HG03342 (cell line): Measurements from ENCODE around the gene PHYH.
"Not testable (repeated sequence)": the region's sequence is repeated elsewhere in the genome, so short reads cannot be mapped to it uniquely, and the experiment has no call there.

Experiments
- ATAC-seq: cut with Tn5 transposase; IDR thresholded peaks from one replicate; pipeline ENCODE4 v1.9.1; 2021; ENCODE audit warnings: mild to moderate bottlenecking, moderate library complexity; ENCODE audit not compliant: unreplicated experiment

PHYH gene

DNA sequence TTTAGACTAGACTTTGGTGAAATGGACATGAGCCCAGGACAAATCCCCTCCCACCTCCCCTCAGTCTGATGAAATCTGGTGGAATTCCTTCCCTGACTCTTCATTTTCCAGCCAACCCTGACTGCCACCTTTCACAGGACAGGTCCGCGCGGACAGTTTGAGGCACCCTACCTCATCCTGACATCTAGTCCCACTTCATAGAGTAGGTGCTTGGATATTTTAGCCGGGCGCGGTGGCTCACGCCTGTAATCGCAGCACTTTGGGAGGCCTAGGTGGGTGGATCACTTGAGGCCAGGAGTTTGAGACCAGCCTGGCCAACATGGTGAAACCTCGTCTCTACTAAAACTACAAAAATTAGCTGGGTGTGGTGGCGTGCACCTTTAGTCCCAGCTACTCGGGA lies 23.7 kb downstream of the PHYH start:
- ATAC-seq = not testable (repeated sequence)

DNA sequence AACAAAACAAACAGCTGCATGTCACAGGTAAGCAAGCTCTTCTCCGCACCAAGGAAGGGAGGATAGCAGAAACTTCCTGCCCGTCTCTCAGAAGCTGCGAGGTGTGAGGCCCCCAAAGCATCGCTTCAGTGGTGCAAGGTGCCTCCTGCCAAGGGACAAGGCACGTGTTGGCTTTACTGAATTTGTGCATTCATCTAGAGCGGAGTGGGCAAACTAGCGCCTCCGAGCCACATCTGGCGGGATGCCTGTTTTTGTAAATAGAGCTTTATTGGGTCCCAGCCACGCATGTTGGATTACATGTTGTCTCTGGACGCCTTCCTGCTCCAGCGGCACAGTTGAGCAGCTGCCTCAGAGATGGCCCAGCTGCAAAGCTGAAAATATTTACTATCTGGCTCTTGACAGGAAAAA lies 27.7 kb downstream of the PHYH start:
- no peak for ATAC-seq

DNA sequence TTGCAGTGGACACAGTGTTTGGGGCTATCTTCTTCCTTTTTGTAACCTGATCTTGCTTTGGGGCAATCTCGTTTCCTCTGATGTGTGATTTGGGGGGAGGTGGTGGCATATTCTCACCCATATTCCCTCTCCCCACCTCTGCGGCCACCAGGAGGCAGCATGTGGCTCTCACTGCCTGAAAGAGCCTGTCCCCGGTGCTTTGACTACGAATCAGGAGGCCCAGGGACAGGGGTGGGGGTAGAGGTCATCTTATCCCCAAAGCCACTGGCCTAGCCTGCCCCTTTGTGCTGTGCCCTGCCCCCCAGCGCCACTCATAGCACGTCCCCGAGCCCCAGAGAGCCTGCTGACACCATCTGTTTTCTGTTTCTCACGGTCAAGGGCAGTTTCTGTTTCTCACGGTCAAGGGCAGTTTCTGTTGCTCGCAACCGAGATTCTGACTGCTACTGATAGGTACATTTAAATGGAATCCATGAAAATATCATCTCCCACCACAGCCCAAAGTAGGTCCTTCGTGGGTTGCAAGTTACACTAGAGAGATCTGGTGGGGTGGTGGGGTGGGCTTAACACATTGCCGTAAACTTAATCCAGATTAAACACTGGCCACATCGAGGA lies 28.2 kb downstream of the PHYH start:
- ATAC-seq = no peak

DNA sequence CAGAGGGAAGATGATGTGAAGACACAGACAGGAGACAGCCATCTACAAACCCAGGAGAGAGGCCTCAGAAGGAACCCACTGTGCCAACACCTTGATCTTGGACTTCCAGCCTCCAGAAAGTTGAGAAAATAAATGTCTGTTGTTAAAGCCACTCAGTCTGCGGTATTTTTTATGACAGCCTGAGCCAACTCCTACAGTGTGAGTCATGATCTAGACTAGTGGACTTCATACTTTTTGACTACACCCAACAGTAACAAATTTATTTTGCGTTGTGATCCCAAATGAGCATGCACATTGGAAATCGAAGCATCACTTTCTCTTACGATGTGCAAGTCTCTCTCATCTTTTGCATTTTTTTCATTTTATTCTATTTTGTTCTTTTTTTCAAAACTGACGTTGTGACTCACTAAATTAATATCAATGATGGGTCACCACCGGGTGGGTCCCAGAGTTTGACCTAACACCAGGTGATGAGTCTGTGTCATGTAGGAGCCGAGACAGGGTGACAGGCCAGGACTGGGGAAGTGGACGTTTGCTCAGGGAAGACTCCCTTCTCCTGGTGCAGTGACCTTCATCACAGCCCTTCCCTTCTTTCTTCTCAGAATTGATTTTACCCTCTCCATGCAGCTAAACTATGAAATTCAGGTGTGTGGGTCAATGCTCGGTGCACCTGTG lies 28.9 kb downstream of the PHYH start:
- no peak for ATAC-seq

DNA sequence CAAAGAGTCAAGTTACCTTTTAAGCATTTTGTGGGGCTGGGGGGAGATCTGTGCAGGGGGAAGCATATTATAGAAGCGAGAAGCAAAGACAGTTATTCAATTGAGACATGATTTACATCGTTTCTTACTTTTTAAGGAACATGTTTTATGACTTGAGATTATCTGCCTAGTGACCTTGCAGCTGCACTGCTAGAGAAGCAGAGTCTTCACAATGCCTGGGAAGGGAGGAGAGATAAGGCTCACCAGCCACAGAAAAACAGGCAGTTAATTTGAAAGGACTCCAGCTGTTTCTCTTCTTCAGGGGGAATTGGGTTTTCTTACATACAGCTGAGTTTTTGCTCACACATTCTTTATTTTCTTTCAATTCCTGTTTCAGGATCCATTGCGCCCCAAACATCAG lies 31.0 kb downstream of the PHYH start:
- no peak for ATAC-seq

DNA sequence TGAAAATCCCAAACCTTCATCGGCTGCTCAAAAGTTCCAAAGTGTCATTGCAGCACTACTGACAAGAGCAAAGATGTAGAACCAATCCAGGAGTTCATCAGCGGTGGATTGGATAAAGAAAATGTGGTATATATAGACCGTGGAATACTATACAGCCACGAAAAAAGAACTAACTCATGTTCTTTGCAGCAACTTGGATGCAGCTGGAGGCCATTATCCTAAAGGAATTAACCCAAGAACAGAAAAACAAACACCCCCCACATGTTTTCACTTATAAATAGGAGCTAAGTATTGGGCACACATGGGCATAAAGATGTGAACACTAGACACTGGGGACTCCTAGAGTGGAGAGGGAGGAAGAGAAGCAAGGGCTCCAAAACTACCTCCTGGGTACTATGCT lies 31.6 kb downstream of the PHYH start:
- ATAC-seq = no peak

DNA sequence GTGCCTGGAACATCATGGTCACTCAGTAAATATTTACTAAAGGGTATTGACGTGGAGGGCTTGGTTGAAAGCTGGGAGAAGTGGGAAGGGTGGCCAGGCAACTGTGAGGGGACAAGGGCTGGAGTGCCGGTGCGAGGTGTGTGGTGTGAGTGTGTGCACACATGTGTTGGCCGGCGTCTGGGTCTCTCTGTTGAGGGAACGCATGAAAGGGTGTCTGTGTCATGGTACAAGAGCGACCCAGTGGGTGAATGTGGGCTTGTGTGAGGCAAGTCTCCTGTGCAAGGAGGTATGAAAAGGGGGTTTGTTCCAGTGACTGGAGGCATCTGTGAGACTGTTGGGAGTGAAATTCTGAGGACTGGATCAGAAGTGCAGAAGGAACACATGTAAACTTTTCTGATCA lies 36.3 kb downstream of the PHYH start:
- no peak for ATAC-seq

DNA sequence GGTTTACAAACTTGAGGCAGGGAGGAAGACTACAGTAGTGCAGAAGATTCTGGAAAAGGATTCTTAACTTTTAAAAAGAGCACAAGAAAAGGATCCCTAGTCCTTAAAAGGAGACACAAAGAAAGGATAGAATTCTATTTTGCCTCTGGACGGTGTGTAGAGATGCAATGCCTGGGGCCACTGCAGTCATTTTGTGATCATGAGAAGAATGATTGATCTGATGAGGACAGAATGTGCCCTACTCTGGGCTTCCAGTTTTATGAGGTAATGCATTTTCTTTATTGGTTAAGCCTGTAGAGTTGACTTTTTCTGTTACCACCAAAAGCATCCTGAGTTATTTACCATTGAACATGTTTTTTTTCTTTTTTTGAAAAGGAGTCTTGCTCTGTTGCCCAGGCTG lies 37.4 kb downstream of the PHYH start:
- ATAC-seq = no peak

DNA sequence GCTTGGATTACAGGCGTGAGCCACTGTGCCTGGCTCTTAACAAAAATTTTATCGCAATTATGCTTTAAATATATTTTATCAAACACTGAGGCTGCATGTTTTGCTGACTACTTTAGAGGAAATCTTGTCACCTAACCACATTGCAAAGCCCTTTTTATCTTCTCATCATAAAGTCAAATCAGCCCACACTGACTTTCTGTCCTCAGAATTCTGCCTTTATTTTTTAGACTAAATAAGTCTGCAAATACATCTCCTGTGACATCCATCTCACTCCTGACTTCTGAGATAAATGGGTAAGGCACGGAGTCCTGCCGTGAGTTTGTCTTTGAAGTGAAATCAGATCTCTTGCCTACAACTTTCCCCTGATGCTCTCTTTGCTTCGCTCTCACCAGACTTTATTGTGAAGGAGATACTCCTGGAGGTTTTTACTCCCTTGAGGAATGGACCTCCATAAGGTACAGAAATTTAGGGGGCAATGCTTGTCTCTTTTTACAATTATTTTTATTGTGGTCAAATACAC lies 42.2 kb downstream of the PHYH start:
- ATAC-seq = no peak

DNA sequence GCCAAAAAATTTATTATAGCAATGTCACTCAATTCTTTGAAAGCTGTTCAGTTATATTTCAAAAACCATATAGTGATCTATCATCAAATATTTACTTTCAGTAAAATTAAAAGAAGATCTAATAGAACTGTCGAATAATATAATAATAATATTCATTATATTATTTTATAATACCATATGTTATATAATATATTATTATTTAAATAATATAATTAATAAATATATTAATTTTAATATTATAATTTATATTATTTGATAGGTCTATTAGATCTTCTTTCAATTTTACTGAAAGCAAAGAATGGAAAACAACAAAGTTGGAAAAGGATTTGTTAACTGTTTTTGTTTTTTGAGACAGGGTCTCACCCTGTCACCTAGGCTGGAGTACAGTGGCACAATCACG lies 43.2 kb downstream of the PHYH start:
- ATAC-seq = no peak

DNA sequence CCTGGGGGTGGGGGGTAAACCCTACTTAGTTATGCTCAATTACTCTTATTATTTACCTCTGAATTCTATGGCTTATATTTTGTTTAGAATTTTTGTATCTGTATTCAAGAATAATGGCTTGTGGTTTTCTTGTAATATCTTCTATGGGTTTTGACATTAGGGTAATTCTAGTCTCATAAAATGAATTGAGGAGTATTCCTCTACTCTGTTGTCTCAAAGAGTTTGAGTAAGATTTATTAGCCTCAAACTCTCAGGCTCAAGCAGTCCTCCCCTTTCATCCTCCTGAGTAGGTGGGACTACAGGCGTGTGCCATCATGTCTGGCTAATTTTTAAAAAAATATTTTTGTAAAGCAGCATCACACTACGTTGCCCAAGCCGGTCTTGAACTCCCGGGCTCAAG lies 46.1 kb downstream of the PHYH start:
- no peak for ATAC-seq

DNA sequence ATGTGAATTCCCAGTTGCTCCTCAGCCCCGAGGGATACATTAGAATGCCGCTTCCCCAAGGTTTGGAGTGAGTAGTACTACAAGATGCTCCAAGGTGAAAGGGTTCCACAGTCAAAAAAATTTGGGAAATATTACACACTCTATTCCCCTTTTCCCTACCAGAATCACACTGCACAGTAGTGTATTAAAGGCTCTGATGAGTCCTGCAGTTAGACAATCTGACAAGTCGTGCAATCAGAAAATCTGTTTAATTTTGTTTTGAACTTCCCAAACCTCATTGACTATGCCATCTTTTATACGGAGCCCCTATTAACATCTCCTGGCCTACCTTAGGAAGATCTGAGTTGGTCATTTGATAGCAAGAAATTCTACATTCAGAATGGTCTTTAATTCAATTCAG lies 52.1 kb downstream of the PHYH start:
- ATAC-seq = no peak

DNA sequence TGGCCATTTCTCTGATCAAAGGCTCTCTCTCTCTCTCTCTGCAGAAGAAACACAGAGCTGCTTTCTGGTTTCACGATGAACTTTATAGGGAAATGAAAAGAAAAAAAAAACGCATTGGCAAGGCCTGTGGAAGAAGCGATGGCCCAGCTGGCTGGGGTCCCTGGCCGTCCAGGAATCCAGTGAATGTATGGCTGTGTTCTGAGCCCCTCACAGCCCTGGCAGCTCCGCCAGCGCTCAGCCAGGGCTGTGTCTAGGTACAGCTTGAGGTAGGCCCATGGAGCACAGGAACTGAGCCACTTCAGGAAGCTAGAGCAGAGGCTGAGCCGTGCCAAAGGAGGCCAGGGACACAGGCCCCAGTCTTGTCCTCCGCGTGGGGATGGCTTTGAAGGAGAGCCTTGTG lies 52.6 kb downstream of the PHYH start:
- ATAC-seq = no peak

DNA sequence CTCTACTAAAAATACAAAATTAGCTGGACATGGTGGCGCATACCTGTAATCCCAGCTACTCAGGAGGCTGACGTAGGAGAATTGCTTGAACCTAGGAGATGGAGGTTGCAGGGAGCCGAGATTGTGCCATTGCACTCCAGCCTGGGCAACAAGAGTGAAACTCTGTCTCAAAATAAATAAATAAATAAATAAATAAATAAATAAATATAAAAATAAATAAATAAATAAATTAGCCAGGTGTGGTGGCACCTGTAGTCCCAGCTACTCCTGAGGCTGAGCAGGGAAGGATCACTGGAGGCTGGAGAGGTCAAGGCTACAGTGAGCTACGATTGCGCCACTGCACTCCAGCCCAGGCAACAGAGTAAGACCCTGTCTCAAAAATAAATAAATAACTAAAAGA lies 57.6 kb downstream of the PHYH start:
- not testable (repeated sequence) for ATAC-seq

DNA sequence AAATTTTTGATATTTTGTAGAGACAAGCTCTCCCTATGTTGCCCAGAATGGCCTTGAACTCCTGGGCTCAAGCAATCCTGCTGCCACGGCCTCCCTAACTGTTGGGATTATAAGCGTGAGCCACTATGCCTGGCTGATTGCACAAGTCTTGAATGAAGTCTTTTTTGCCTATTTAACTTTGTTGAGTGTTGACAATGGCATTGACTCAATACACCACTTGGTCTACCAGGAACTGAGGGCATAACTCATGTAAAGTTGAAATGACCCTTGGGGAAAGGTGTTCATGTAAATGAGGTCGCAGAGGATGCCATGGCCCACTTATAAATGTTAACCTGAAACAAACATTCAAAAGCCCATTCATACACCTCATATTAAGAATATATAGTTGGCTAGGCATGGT lies 58.3 kb downstream of the PHYH start:
- no peak for ATAC-seq

DNA sequence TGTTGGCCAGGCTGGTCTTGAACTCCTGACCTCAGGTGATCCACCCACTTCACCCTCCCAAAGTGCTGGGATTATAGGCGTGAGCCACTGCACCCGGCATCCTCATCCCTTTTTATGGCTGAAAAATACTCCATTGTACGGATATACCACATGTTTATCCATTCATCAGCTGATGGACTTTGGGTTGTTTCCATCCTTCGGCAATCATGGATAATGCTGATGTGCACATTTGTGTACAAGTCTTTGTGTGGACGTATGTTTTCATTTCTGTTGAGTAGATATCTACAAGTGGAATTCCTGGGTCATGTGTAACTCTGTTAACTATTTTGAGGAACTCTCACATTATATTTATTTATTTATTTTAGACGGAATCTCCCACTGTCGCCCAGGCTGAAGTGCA lies 59.9 kb downstream of the PHYH start:
- ATAC-seq = no peak

DNA sequence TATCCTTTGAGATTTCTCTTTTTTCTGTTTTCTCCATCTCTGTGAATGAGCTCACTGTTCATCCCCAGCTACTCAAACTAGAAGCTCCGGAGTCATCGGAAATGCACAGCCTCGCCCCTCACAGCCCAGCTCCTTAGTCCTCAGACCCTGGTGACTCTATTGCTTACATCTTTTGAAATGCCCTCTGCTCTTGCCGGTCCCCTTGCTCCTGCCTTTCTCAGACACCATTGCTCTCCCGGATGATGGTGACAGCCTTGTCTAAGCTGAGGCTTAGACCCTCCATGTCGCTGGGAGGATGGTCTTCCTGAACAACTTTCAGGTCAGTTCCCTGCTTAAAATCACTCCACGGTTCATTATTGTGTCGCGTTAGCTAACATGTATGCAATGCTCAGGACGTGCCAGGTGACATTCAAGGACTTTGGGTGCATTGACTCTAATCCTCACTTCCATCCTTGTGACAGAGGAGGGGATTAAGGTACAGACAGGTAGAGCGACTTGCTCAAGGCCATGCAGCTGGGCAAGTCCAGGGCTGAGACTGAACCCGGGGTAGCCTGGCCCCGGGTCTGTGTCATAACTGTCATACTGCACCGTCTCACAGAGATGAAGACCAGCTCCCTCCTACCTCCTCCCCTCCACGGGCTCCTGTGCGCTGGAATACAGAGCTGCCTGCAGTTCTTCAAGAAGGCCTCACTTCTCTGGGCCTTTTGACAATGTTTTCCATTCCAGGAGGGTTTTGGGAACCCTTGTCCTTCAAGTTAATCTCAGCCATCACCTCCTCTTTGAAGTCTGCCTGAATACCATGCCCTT lies 61.4 kb downstream of the PHYH start:
- no peak for ATAC-seq

DNA sequence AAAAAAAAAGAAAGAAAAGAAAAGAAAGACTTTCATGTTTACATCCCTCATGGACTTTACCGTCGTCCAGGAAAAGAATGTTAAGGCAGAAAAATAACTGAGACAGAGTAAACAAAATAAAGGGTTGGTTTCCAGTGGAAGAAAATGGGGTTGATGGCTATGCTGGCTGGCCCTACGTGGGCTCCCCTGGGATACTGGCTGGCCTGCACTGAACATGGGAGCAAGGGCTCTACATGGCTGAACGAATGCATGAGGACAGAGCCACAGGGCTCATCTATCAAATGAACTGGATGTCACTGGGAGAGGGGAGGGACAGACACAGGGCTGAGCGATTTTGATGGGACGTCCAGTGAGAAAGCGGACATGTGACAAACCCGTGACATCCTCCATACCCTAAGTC lies 63.2 kb downstream of the PHYH start:
- ATAC-seq = no peak

DNA sequence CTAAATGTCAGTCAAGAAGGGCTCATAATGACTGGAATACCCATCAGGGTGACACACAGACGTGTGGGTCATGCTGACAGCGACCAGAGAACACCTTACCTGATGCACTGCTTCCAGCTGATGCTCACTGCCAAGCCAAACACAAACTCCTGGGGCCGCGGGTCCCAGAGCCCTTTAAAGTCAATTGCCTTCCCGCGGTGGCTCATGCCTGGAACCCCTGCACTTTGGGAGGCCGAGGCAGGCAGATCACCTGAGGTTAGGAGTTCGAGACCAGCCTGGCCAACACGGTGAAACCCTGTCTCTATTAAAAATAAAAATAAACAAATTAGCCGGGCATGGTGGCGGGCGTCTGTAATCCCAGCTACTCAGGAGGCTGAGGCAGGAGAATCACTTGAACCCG lies 65.1 kb downstream of the PHYH start:
- not testable (repeated sequence) for ATAC-seq

DNA sequence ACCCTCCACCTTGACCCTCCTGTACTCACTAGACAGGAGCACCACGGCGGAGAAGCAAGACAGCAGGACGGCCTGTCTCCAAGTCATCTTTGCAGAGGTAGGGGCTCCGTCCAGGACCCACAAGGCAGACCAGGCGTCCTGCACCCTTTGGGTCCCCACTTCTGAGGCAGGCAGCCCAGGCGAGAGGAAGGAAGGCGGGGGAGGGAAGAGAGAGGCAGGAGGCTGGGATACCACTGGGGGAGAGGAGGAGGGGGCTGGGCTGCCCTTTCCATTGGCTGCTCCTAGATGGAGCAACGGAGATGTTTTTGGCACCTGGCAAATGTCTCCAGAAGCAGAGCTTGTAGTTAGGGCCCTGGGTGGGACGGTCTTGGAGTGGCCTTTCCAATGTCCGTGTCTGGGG lies 65.7 kb downstream of the PHYH start, which contains the start of gene UCMA:
UCMA (minus strand) TSS at position 203 of the 400 bp plus-strand sequence; CDS start at position 87, 116 bp downstream.
- no peak for ATAC-seq

DNA sequence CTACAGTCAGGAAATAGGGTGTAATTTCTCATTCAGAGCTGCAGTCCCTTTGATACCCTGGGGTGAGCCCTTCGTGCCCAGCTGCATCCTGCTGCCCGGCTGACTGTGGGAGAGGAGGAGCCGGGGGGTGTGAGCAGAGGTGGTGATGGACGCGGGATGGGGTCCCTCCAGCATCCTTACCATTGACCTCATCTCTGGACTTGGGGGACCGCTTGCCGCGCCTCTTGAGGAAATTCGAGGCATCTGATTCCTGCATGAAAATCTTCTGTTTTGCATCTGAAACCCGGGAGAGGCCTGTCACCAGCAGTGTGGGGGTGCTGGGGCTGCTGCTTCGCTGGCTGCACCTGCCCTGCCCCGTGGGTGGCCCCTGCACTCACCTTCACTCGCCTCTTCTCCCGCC lies 66.5 kb downstream of the PHYH start:
- ATAC-seq = no peak

DNA sequence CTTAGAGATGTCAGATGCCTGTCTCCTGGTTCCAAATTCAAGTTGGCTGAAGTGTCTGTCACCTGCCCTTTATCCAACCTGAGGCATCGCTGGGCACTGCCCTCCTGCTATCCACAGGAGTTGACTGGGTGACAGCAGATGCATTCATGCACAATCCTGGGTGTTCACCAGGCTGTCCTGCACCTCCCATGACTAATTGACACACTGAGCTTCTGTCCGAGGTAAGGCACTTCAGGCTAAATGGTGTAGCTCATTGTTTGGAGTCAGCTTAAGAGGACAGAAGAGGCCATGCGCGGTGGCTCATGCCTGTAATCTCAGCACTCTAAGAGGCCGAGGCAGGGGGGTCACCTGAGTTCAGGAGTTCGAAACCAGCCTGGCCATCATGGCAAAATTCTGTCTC lies 68.1 kb downstream of the PHYH start:
- no peak for ATAC-seq
